ENCODE data around the gene EIPR1. TPM values are rescaled to one million over a fixed set of nuclear protein-coding genes. Genes with fewer than 3 reads are reported as not detected.

The EIPR1 gene
- total and polyA plus RNA-seq, 2 donors (not counting 1 experiment from before 2014, with no cell fraction given), result 22.3 to 23.9 TPM

GRCh38 chr2:3211256-3212060 is 166.2 kb downstream of the EIPR1 start:
- no peak for TF ChIP-seq EZH2 (IDR thresholded peaks at IDR 0.05; ENCODE audit: low read length, missing control alignments)
- TF ChIP-seq, protein P1, sequence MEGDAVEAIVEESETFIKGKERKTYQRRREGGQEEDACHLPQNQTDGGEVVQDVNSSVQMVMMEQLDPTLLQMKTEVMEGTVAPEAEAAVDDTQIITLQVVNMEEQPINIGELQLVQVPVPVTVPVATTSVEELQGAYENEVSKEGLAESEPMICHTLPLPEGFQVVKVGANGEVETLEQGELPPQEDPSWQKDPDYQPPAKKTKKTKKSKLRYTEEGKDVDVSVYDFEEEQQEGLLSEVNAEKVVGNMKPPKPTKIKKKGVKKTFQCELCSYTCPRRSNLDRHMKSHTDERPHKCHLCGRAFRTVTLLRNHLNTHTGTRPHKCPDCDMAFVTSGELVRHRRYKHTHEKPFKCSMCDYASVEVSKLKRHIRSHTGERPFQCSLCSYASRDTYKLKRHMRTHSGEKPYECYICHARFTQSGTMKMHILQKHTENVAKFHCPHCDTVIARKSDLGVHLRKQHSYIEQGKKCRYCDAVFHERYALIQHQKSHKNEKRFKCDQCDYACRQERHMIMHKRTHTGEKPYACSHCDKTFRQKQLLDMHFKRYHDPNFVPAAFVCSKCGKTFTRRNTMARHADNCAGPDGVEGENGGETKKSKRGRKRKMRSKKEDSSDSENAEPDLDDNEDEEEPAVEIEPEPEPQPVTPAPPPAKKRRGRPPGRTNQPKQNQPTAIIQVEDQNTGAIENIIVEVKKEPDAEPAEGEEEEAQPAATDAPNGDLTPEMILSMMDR (conservative IDR thresholded peaks at IDR 0.05 in 1 of 2, IDR thresholded peaks at IDR 0.05 in 1 of 2; ENCODE audit: low read depth in 1 of 2, low read length in 2 of 2), result no peak
- no peaks in the 10 kb centered on the region for H3K36me3 ChIP-seq (ENCODE audit: control insufficient read depth, insufficient read depth, low read length)
- DNase-seq (ENCODE audit: low read depth in 2 of 2), result no peak
- no peaks in the 10 kb centered on the region for H4K20me1 ChIP-seq (ENCODE audit: control insufficient read depth, extremely low read depth, insufficient read depth, low read length)
- no peaks in the 10 kb centered on the region for H3K4me1 ChIP-seq (ENCODE audit: control insufficient read depth, extremely low read depth, insufficient read depth, low read length)
- no peaks in the 10 kb centered on the region for H3K9me3 ChIP-seq (ENCODE audit: control insufficient read depth, insufficient read depth, low read depth, low read length)
- no peaks in the 10 kb centered on the region for H3K79me2 ChIP-seq (ENCODE audit: control insufficient read depth, insufficient read depth, low read length)
- no peak overlapping the region for H3K9ac ChIP-seq (ENCODE audit: insufficient read depth, low read length)
- no peak overlapping the region for H3K4me2 ChIP-seq (ENCODE audit: extremely low read depth, insufficient read depth, low read length)
- no peak overlapping the region for H3K27ac ChIP-seq (ENCODE audit: insufficient read depth, low read length)
- H3K27me3 ChIP-seq (ENCODE audit: control insufficient read depth, insufficient read depth, low read length), result no peaks in the 10 kb centered on the region
- H2AFZ ChIP-seq (ENCODE audit: low read length), result no peak overlapping the region
- no peak overlapping the region for H3K4me3 ChIP-seq (replicated peaks in 1 of 4; ENCODE audit: control extremely low read depth in 1 of 4, insufficient read depth in 1 of 4, low read depth in 3 of 4, low read length in 4 of 4)

DNA sequence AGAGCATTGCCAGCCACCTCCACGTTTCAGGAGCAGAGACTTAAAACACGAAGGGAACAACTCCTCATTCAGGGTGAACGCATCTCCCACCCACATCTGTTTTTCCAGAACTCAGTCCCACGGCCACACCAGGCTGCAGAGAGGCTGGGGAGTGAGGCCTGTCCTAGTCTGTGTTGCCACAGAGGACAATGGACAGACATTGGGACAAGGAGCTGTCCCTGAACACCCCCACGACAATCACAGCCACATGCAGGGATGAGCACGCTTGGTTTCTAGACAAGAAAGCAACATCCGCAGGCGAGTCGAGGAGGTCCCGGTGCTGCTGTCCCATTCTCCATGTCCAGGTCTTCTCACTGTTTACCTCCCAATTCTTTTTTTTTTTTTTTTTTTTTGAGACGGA is 167.4 kb downstream of the EIPR1 start:
- H3K9ac ChIP-seq (ENCODE audit: insufficient read depth, low read length), result no peak overlapping the region
- no peaks in the 10 kb centered on the region for H3K4me1 ChIP-seq (ENCODE audit: control insufficient read depth, extremely low read depth, insufficient read depth, low read length)
- H3K9me3 ChIP-seq (ENCODE audit: control insufficient read depth, insufficient read depth, low read depth, low read length), result no peaks in the 10 kb centered on the region
- TF ChIP-seq, protein P1 (conservative IDR thresholded peaks at IDR 0.05 in 1 of 2, IDR thresholded peaks at IDR 0.05 in 1 of 2; ENCODE audit: low read depth in 1 of 2, low read length in 2 of 2), result no peak
- no peak for TF ChIP-seq EZH2 (IDR thresholded peaks at IDR 0.05; ENCODE audit: low read length, missing control alignments)
- H3K27me3 ChIP-seq (ENCODE audit: control insufficient read depth, insufficient read depth, low read length), result no peaks in the 10 kb centered on the region
- no peaks in the 10 kb centered on the region for H4K20me1 ChIP-seq (ENCODE audit: control insufficient read depth, extremely low read depth, insufficient read depth, low read length)
- no peak overlapping the region for H2AFZ ChIP-seq (ENCODE audit: low read length)
- no peaks in the 10 kb centered on the region for H3K79me2 ChIP-seq (ENCODE audit: control insufficient read depth, insufficient read depth, low read length)
- no peak for DNase-seq (ENCODE audit: low read depth in 2 of 2)
- no peaks in the 10 kb centered on the region for H3K36me3 ChIP-seq (ENCODE audit: control insufficient read depth, insufficient read depth, low read length)
- no peak overlapping the region for H3K27ac ChIP-seq (ENCODE audit: insufficient read depth, low read length)
- no peak overlapping the region for H3K4me2 ChIP-seq (ENCODE audit: extremely low read depth, insufficient read depth, low read length)
- H3K4me3 ChIP-seq (replicated peaks in 1 of 4; ENCODE audit: control extremely low read depth in 1 of 4, insufficient read depth in 1 of 4, low read depth in 3 of 4, low read length in 4 of 4), result no peak overlapping the region

DNA sequence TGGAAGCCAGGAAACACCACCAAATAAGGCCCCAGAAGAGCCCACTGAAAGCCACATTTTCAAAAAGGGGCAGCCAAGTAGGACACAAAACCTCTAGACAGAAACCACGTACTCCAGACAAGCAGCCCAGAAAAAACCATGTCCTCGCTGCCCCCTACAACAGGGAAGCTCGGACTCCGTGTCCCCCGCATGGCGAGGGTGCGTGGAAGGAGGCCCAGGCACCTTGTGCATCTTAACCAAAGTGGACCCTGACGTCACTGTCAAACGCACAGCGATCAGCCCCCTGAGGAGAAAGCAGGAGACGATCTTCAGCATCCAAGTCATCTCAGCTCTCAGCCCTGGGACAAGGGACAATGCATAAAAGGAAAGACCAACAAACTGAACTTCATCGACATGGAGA is 168.4 kb downstream of the EIPR1 start:
- Histone ChIP-seq H2AFZ (ENCODE audit: low read length) (no peak overlapping the region), H3K4me2 (ENCODE audit: extremely low read depth, insufficient read depth, low read length) (no peak overlapping the region), H3K27ac (ENCODE audit: insufficient read depth, low read length) (no peak overlapping the region), H4K20me1 (ENCODE audit: control insufficient read depth, extremely low read depth, insufficient read depth, low read length) (no peaks in the 10 kb centered on the region), H3K4me1 (ENCODE audit: control insufficient read depth, extremely low read depth, insufficient read depth, low read length) (no peaks in the 10 kb centered on the region), H3K9me3 (ENCODE audit: control insufficient read depth, insufficient read depth, low read depth, low read length) (no peaks in the 10 kb centered on the region), H3K9ac (ENCODE audit: insufficient read depth, low read length) (no peak overlapping the region), H3K4me3 (replicated peaks in 1 of 4; ENCODE audit: control extremely low read depth in 1 of 4, insufficient read depth in 1 of 4, low read depth in 3 of 4, low read length in 4 of 4) (no peak overlapping the region), H3K27me3 (ENCODE audit: control insufficient read depth, insufficient read depth, low read length) (no peaks in the 10 kb centered on the region), H3K36me3 (ENCODE audit: control insufficient read depth, insufficient read depth, low read length) (no peaks in the 10 kb centered on the region), H3K79me2 (ENCODE audit: control insufficient read depth, insufficient read depth, low read length) (no peaks in the 10 kb centered on the region)
- TF ChIP-seq, protein P1 (conservative IDR thresholded peaks at IDR 0.05 in 1 of 2, IDR thresholded peaks at IDR 0.05 in 1 of 2; ENCODE audit: low read depth in 1 of 2, low read length in 2 of 2), result no peak
- TF ChIP-seq EZH2 (IDR thresholded peaks at IDR 0.05; ENCODE audit: low read length, missing control alignments), result no peak
- no peak for DNase-seq (ENCODE audit: low read depth in 2 of 2)
